Natural killer cell (primary cell): ENCODE measurements around the gene TNFAIP8L3. TPM values are rescaled to one million over a fixed set of nuclear protein-coding genes. Genes with fewer than 3 reads are reported as not detected.

Experiments used
- ATAC-seq, 3 donors: fragments of 150-1000 bp in 2 of 3; fragments of 200-7000 bp in 1 of 3; cut with Tn5 transposase; 1 replicate in 1 of 3; 2 replicates in 2 of 3; pipeline ENCODE4 v1.10.0; 2021; ENCODE audit warnings: mild to moderate bottlenecking in 2 of 3, moderate library complexity in 2 of 3
- DNase-seq, 2 donors: peaks; one replicate each; pipeline versions ENCODE4 v3.0.0 to v3.0.0-alpha.2; 2013 to 2021; ENCODE audit warnings: mixed read lengths in 1 of 2
- H3K27ac ChIP-seq: one replicate; pipeline ENCODE4 v1.5.1; 2013; ENCODE audit warnings: mild to moderate bottlenecking, low read length
- H3K27me3 ChIP-seq: one replicate; pipeline ENCODE4 v1.6.1; 2013; ENCODE audit warnings: low read length; ENCODE audit not compliant: control insufficient read depth, insufficient read depth
- H3K36me3 ChIP-seq: one replicate; pipeline ENCODE4 v1.6.1; 2013; ENCODE audit warnings: low read length; ENCODE audit not compliant: control insufficient read depth, insufficient read depth
- H3K4me1 ChIP-seq: one replicate; pipeline ENCODE4 v1.6.1; 2013; ENCODE audit warnings: low read length; ENCODE audit not compliant: control insufficient read depth, insufficient read depth
- H3K4me3 ChIP-seq: one replicate; pipeline ENCODE4 v1.5.1; 2013; ENCODE audit warnings: low read length
- H3K9me3 ChIP-seq: one replicate; pipeline ENCODE4 v1.6.1; 2013; ENCODE audit warnings: low read length; ENCODE audit not compliant: control insufficient read depth, insufficient read depth
- H3K27ac Mint-ChIP-seq, 2 donors: one replicate each; pipeline ENCODE4 v1.8.0; 2022; ENCODE audit warnings: mild to moderate bottlenecking in 2 of 2, mixed read lengths in 2 of 2, moderate library complexity in 1 of 2
- H3K27me3 Mint-ChIP-seq, 2 donors: one replicate each; pipeline ENCODE4 v1.8.0; 2022; ENCODE audit warnings: low read depth in 2 of 2, mixed read lengths in 2 of 2
- H3K36me3 Mint-ChIP-seq: one replicate; pipeline ENCODE4 v1.8.0; 2022; ENCODE audit warnings: mixed read lengths
- H3K4me1 Mint-ChIP-seq, 2 donors: one replicate each; pipeline ENCODE4 v1.8.0; 2022; ENCODE audit warnings: mixed read lengths in 2 of 2
- H3K4me3 Mint-ChIP-seq: one replicate; pipeline ENCODE4 v1.8.0; 2022; ENCODE audit warnings: mild to moderate bottlenecking, moderate library complexity, mixed read lengths
- H3K9me3 Mint-ChIP-seq, 2 donors: one replicate each; pipeline ENCODE4 v1.8.0; 2022; ENCODE audit warnings: mixed read lengths in 2 of 2
- CTCF ChIP-seq: fragments of 200-600 bp; IDR thresholded peaks from one replicate; pipeline ENCODE4 v1.8.0; 2022; ENCODE audit warnings: antibody characterized with exemption
- WGBS: methylation state at CpG from one replicate; pipeline ENCODE4 v1.1.7; 2013; ENCODE audit warnings: missing lambda C conversion rate; ENCODE audit not compliant: insufficient coverage; 5-methylcytosine and 5-hydroxymethylcytosine counted together
- intact Hi-C: fragments of 100-400 bp; cut with micrococcal nuclease; formaldehyde crosslinking; loops from one replicate; pipeline ENCODE4 v1.14.2; 2022
- total RNA-seq, 4 donors: library from RNA; stranded (reverse); fragments of 120-200 nt in 1 of 4; gene quantifications; one replicate each; pipeline versions ENCODE4 v1.2.3 to v1.2.4, GENCODE V29; 2013 to 2022

Gene TNFAIP8L3
- total RNA-seq, 3 donors from 2014 or later (not counting 1 experiment from before 2014, with no cell fraction given) = not detected

- H3K27ac ChIP-seq = no peak overlapping the region
- ATAC-seq (no peak), DNase-seq (no peak)
- Mint-ChIP-seq H3K9me3 (no peaks in the 10 kb centered on the region), H3K27me3 (peaks cover 21 to 54% of the 10 kb centered on the region in 2 donors), H3K4me3 (no peak overlapping the region), H3K36me3 (no peaks in the 10 kb centered on the region), H3K4me1 (no peaks in the 10 kb centered on the region), H3K27ac (no peak overlapping the region)
- no peak overlapping the region for H3K4me3 ChIP-seq
- H3K9me3 ChIP-seq = no peaks in the 10 kb centered on the region
- TF ChIP-seq CTCF = no peak
- peaks cover 6% of the 10 kb centered on the region for H3K27me3 ChIP-seq
- H3K36me3 ChIP-seq = no peaks in the 10 kb centered on the region
- intact Hi-C loops = no loop called here
- H3K4me1 ChIP-seq = no peaks in the 10 kb centered on the region
These were observed 29.4 kb downstream of the TNFAIP8L3 start for GRCh38 chr15:51065261-51065660.

GRCh38 chr15:51062736-51063135 is 32.0 kb downstream of the TNFAIP8L3 start:
- no peaks in the 10 kb centered on the region for H3K4me1 ChIP-seq
- H3K4me3 ChIP-seq = no peak overlapping the region
- no peaks in the 10 kb centered on the region for H3K9me3 ChIP-seq
- no peak overlapping the region for H3K27ac Mint-ChIP-seq
- H3K4me3 Mint-ChIP-seq = no peak overlapping the region
- DNase-seq (no peak), ATAC-seq (no peak)
- no peak overlapping the region for H3K27ac ChIP-seq
- H3K36me3 Mint-ChIP-seq = no peaks in the 10 kb centered on the region
- TF ChIP-seq CTCF = no peak
- WGBS = 68% methylated on average over 1 of the region's 1 CpG
- intact Hi-C loops = no loop called here
- H3K27me3 Mint-ChIP-seq = peaks cover 24 to 49% of the 10 kb centered on the region in 2 donors
- H3K9me3 Mint-ChIP-seq = no peaks in the 10 kb centered on the region
- H3K36me3 ChIP-seq = no peaks in the 10 kb centered on the region
- H3K27me3 ChIP-seq = peaks cover 4% of the 10 kb centered on the region
- H3K4me1 Mint-ChIP-seq = no peaks in the 10 kb centered on the region

GRCh38 chr15:51060030-51060673 is 34.6 kb downstream of the TNFAIP8L3 start:
- Mint-ChIP-seq H3K4me1 (no peaks in the 10 kb centered on the region), H3K4me3 (no peak overlapping the region), H3K9me3 (no peaks in the 10 kb centered on the region), H3K36me3 (no peaks in the 10 kb centered on the region), H3K27me3 (peaks cover 22 to 57% of the 10 kb centered on the region in 2 donors), H3K27ac (no peak overlapping the region)
- Histone ChIP-seq H3K9me3 (no peaks in the 10 kb centered on the region), H3K4me1 (no peaks in the 10 kb centered on the region), H3K27ac (no peak overlapping the region), H3K4me3 (no peak overlapping the region), H3K36me3 (no peaks in the 10 kb centered on the region), H3K27me3 (peaks cover 2% of the 10 kb centered on the region)
- intact Hi-C loops = no loop called here
- no peak for DNase-seq
- ATAC-seq = no peak
- 89% methylated on average over 3 of the region's 3 CpGs for WGBS
- no peak for TF ChIP-seq CTCF

GRCh38 chr15:51054535-51054934 is 40.2 kb downstream of the TNFAIP8L3 start:
- Mint-ChIP-seq H3K27me3 (peaks cover 17 to 41% of the 10 kb centered on the region in 2 donors), H3K36me3 (no peaks in the 10 kb centered on the region), H3K9me3 (no peaks in the 10 kb centered on the region), H3K4me3 (no peak overlapping the region), H3K4me1 (no peaks in the 10 kb centered on the region), H3K27ac (no peak overlapping the region)
- no peak for TF ChIP-seq CTCF
- no peak overlapping the region for H3K4me3 ChIP-seq
- no peak overlapping the region for H3K27ac ChIP-seq
- no peaks in the 10 kb centered on the region for H3K9me3 ChIP-seq
- H3K27me3 ChIP-seq = no peaks in the 10 kb centered on the region
- 95% methylated on average over 1 of the region's 1 CpG for WGBS
- no peaks in the 10 kb centered on the region for H3K36me3 ChIP-seq
- no peak for DNase-seq
- ATAC-seq = no peak
- intact Hi-C loops = no loop called here
- H3K4me1 ChIP-seq = no peaks in the 10 kb centered on the region
